ENCODE measurements around the gene JAG1. TPM values are rescaled to one million over a fixed set of nuclear protein-coding genes. Genes with fewer than 3 reads are reported as not detected.

Gene JAG1
- total and polyA plus RNA-seq, 9 of the 15 experiments (the other 6 are each of a cell fraction or from before 2014, with no cell fraction given): 0.04 to 0.40 (median 0.07) TPM

- ATAC-seq: no peak
- Histone ChIP-seq H2AFZ (ENCODE audit: low read depth, low read length) (no peak overlapping the region), H3K27ac (ENCODE audit: extremely low read depth, low read depth, low read length) (no peak overlapping the region), H4K20me1 (replicated peaks; ENCODE audit: control insufficient read depth, insufficient read depth, low read length) (no peaks in the 10 kb centered on the region), H3K36me3 (ENCODE audit: control insufficient read depth, insufficient read depth, low read length) (no peaks in the 10 kb centered on the region), H3K4me1 (replicated peaks in 1 of 2; ENCODE audit: control insufficient read depth in 2 of 2, insufficient read depth in 2 of 2, low read length in 2 of 2) (no peaks in the 10 kb centered on the region), H3K9me1 (ENCODE audit: control insufficient read depth, insufficient read depth, low read length) (no peaks in the 10 kb centered on the region), H3K79me2 (ENCODE audit: control insufficient read depth, insufficient read depth, low read length) (no peaks in the 10 kb centered on the region), H3K9ac (ENCODE audit: insufficient read depth in 1 of 2, low read depth in 2 of 2, low read length in 2 of 2) (no peak overlapping the region), H3K9me3 (replicated peaks; ENCODE audit: control insufficient read depth, insufficient read depth, low read depth, low read length) (no peaks in the 10 kb centered on the region), H3K4me3 (no peak overlapping the region), H3K4me2 (ENCODE audit: insufficient read depth, low read length) (no peak overlapping the region), H3K27me3 (ENCODE audit: control insufficient read depth in 2 of 2, insufficient read depth in 2 of 2, low read length in 2 of 2) (peaks cover 0 to 46% of the 10 kb centered on the region in 2 experiments; a peak in 2 of 5 replicates)
- ChIA-PET POLR2A (no interaction called here), CTCF (ENCODE audit: low intra/inter-chr PET ratio) (no interaction called here)
- no peak for DNase-seq (ENCODE audit: extremely low read depth in 1 of 4, low spot score in 3 of 4)
- no peak for TF ChIP-seq RBBP5 (IDR thresholded peaks at IDR 0.05; ENCODE audit: borderline replicate concordance, insufficient read depth, low read length, poor library complexity, severe bottlenecking)
- no peak for TF ChIP-seq DPF2 (IDR thresholded peaks at IDR 0.05)
- TF ChIP-seq KLF1 (tag; IDR thresholded peaks at IDR 0.05): no peak
- no peak for TF ChIP-seq DIDO1 (tag; IDR thresholded peaks at IDR 0.05; ENCODE audit: low read depth)
- no peak for TF ChIP-seq SMARCA5 (IDR thresholded peaks at IDR 0.05)
- TF ChIP-seq ZNF655 (CRISPR knock-in tag; IDR thresholded peaks at IDR 0.05): no peak
- TF ChIP-seq MED1 (CRISPR knock-in tag; IDR thresholded peaks at IDR 0.05; ENCODE audit: borderline replicate concordance): no peak
- intact Hi-C loops (cut with micrococcal nuclease) (no loop called here), in situ Hi-C loops (cut with MboI) (no loop called here)
- WGBS (ENCODE audit: insufficient coverage, low coverage, missing lambda C conversion rate): 1% methylated on average over 7 of the region's 10 CpGs
- FAIRE-seq: no peak
- BruUV-seq (replicated peaks): no TSS peak
These were observed 10.9 kb downstream of the JAG1 start for GRCh38 chr20:10662661-10663458.

Data from K562 (cell line).